HG03575 (cell line): ENCODE results near the gene HP1BP3.
"Not testable (repeated sequence)": the region's sequence is repeated elsewhere in the genome, so short reads cannot be mapped to it uniquely, and the experiment has no call there.

Experiments used
- ATAC-seq: cut with Tn5 transposase; IDR thresholded peaks from one replicate; pipeline ENCODE4 v1.9.1; 2021; ENCODE audit not compliant: unreplicated experiment, insufficient number of reproducible peaks, low FRiP score; ENCODE audit errors: extremely low read depth

The HP1BP3 gene

GRCh38 chr1:20729155-20729931 lies 57.8 kb downstream of the HP1BP3 start:
- no peak for ATAC-seq

GRCh38 chr1:20728371-20729154 lies 58.5 kb downstream of the HP1BP3 start:
- ATAC-seq, result no peak

GRCh38 chr1:20727746-20728316 lies 59.3 kb downstream of the HP1BP3 start:
- ATAC-seq, result no peak

GRCh38 chr1:20726932-20727745 lies 60.0 kb downstream of the HP1BP3 start:
- ATAC-seq, result no peak

- ATAC-seq, result no peak
Observed at GRCh38 chr1:20726118-20726911, 60.8 kb downstream of the HP1BP3 start.

- no peak for ATAC-seq
Observed at GRCh38 chr1:20725189-20726117, 61.7 kb downstream of the HP1BP3 start.

GRCh38 chr1:20724364-20725188 lies 62.5 kb downstream of the HP1BP3 start:
- no peak for ATAC-seq

- no peak for ATAC-seq
Observed at GRCh38 chr1:20723537-20724363, 63.4 kb downstream of the HP1BP3 start.

GRCh38 chr1:20723159-20723536 lies 64.0 kb downstream of the HP1BP3 start:
- no peak for ATAC-seq

- no peak for ATAC-seq
Observed at GRCh38 chr1:20721117-20722061, 65.7 kb downstream of the HP1BP3 start.

GRCh38 chr1:20720631-20721091 lies 66.4 kb downstream of the HP1BP3 start:
- ATAC-seq, result no peak

- no peak for ATAC-seq
Observed at GRCh38 chr1:20719871-20720620, 67.1 kb downstream of the HP1BP3 start.

GRCh38 chr1:20719261-20719660 lies 67.8 kb downstream of the HP1BP3 start:
- no peak for ATAC-seq

GRCh38 chr1:20718343-20718882 lies 68.7 kb downstream of the HP1BP3 start:
- not testable (repeated sequence) for ATAC-seq
